BJ (cell line): Measurements from ENCODE around the gene CES3. TPM values are rescaled to one million over a fixed set of nuclear protein-coding genes. Genes with fewer than 3 reads are reported as not detected.
"Not testable (repeated sequence)": the region's sequence is repeated elsewhere in the genome, so short reads cannot be mapped to it uniquely, and the experiment has no call there.

ENCODE experiments used
- CTCF ChIA-PET: fragments of 350-600 bp; formaldehyde crosslinking; extraction: SDS; loops from one replicate; lab custom pipeline; 2021; ENCODE audit warnings: antibody characterized with exemption, inconsistent platforms; lab: Yijun Ruan, JAX
- POLR2A ChIA-PET: fragments of 300-600 bp; sonication (Branson Sonifier 250); formaldehyde crosslinking; extraction: SDS; loops from one replicate; lab custom pipeline; 2021; ENCODE audit warnings: antibody characterized with exemption; lab: Charles Lee
- DNase-seq: peaks from one replicate; pipeline ENCODE4 v3.0.0-alpha.2; 2011; ENCODE audit warnings: low read depth
- H3K27me3 ChIP-seq: 2 replicates; pipeline ENCODE4 v1.6.0; 2011; ENCODE audit warnings: low read length; ENCODE audit not compliant: control insufficient read depth, insufficient read depth
- H3K36me3 ChIP-seq: 2 replicates; pipeline ENCODE4 v1.5.1; 2011; ENCODE audit warnings: low read length; ENCODE audit not compliant: control insufficient read depth, insufficient read depth
- H3K4me3 ChIP-seq: 2 replicates; pipeline ENCODE4 v1.5.1; 2011; ENCODE audit warnings: low read depth, mild to moderate bottlenecking, control low read depth, low read length
- polyA plus RNA-seq: library from polyadenylated mRNA; depleted of rRNA; stranded (reverse); fragments of >200 nt; gene quantifications from 2 replicates; pipeline ENCODE4 v1.2.3, GENCODE V29; 2011
- TF ChIP-seq, protein P1 (sequence below): IDR thresholded peaks from 2 replicates; pipeline ENCODE4 v1.5.1; 2011; ENCODE audit warnings: low read depth, mild to moderate bottlenecking, control low read depth, inconsistent platforms, low read length, moderate library complexity; ENCODE audit not compliant: insufficient read depth

CES3 gene
- polyA plus RNA-seq, 1 experiment, result 0.13 TPM

GRCh38 chr16:66983033-66983432 is 22.0 kb downstream of the CES3 start:
- no peak for DNase-seq
- no peak overlapping the region for H3K4me3 ChIP-seq
- TF ChIP-seq, protein P1, sequence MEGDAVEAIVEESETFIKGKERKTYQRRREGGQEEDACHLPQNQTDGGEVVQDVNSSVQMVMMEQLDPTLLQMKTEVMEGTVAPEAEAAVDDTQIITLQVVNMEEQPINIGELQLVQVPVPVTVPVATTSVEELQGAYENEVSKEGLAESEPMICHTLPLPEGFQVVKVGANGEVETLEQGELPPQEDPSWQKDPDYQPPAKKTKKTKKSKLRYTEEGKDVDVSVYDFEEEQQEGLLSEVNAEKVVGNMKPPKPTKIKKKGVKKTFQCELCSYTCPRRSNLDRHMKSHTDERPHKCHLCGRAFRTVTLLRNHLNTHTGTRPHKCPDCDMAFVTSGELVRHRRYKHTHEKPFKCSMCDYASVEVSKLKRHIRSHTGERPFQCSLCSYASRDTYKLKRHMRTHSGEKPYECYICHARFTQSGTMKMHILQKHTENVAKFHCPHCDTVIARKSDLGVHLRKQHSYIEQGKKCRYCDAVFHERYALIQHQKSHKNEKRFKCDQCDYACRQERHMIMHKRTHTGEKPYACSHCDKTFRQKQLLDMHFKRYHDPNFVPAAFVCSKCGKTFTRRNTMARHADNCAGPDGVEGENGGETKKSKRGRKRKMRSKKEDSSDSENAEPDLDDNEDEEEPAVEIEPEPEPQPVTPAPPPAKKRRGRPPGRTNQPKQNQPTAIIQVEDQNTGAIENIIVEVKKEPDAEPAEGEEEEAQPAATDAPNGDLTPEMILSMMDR, result no peak
- no peaks in the 10 kb centered on the region for H3K27me3 ChIP-seq
- no peaks in the 10 kb centered on the region for H3K36me3 ChIP-seq
- ChIA-PET POLR2A (no interaction called here), CTCF (interaction anchor here (1.0 to 1.1 kb wide), 2 partner anchors 172 to 202 kb away, joined by 3 to 4 read pairs; no protein-coding TSS in a partner anchor)

DNA sequence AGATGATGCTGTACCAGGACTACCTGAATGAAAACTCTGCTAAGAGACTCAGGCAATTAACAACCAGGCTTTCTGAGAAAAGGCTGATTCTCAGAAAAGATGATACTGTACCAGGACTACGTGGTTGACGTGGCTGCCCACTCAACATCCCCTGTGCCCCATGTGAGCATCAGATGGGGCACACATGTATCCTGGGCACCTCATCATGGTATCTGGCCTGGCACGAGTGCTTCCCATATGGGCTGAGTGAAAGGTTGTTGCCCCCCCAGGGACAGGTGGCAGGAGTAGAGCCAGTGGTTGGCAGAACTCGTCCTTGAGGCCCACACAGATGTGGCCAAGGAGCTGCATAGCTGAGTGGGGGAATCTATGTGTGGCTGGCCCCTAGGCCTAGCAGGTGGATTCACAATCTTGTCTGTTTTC is 23.8 kb downstream of the CES3 start:
- DNase-seq, result no peak
- CTCF ChIA-PET, result interaction anchor here (2.0 kb wide), 2 partner anchors 9 to 171 kb away, joined by 6 read pairs; no protein-coding TSS in a partner anchor
- Histone ChIP-seq H3K36me3 (no peaks in the 10 kb centered on the region), H3K27me3 (no peaks in the 10 kb centered on the region), H3K4me3 (no peak overlapping the region)
- POLR2A ChIA-PET, result no interaction called here
- TF ChIP-seq, protein P1, result no peak

GRCh38 chr16:66986559-66986958 is 25.5 kb downstream of the CES3 start:
- CTCF ChIA-PET, result interaction anchor here (0.8 to 2.5 kb wide), 4 partner anchors 8 to 199 kb away, joined by 3 to 6 read pairs (median 4); no protein-coding TSS in a partner anchor
- POLR2A ChIA-PET, result no interaction called here

GRCh38 chr16:66988197-66988788 is 27.2 kb downstream of the CES3 start, which contains the start of gene CES4A:
Gene CES4A (plus strand): TSS chr16:66988589. CDS start chr16:66988773, 184 bp downstream.
- Histone ChIP-seq H3K36me3 (no peaks in the 10 kb centered on the region), H3K27me3 (no peaks in the 10 kb centered on the region), H3K4me3 (no peak within 1 kb of the TSS)
- no peak for DNase-seq
- ChIA-PET CTCF (interaction anchor here (0.8 to 5.2 kb wide), 5 partner anchors 10 to 197 kb away, joined by 3 to 26 read pairs (median 4); no protein-coding TSS in a partner anchor), POLR2A (no interaction called here)
- TF ChIP-seq, protein P1, result no peak

More at GRCh38 chr16:66986559-66986958, 25.5 kb downstream of the CES3 start:
- TF ChIP-seq, protein P1, result no peak
- Histone ChIP-seq H3K36me3 (no peaks in the 10 kb centered on the region), H3K27me3 (no peaks in the 10 kb centered on the region), H3K4me3 (no peak overlapping the region)
- DNase-seq, result no peak

GRCh38 chr16:66991545-66992077 is 30.5 kb downstream of the CES3 start:
- ChIA-PET CTCF (interaction anchor here (1.2 to 5.2 kb wide), 2 partner anchors 13 to 164 kb away, joined by 6 to 26 read pairs; no protein-coding TSS in a partner anchor), POLR2A (no interaction called here)
- H3K4me3 ChIP-seq, result no peak overlapping the region
- H3K36me3 ChIP-seq, result no peaks in the 10 kb centered on the region
- no peaks in the 10 kb centered on the region for H3K27me3 ChIP-seq
- no peak for DNase-seq
- TF ChIP-seq, protein P1, result no peak

DNA sequence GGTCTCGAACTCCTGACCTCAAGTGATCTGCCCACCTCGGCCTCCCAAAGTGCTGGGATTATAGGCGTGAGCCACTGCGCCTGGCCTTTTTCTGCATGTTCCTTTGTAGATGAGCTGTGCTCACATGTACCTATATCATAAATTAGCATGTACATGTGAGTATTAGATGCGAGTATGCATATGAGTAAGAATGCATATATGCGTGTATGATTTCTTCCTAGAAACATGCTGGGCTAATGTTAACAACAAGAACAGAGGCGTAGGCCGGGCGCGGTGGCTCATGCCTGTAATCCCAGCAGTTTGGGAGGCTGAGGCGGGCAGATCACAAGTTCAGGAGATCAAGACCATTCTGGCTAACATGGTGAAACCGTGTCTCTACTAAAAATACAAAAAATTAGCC is 32.5 kb downstream of the CES3 start:
- H3K27me3 ChIP-seq, DNase-seq, H3K36me3 ChIP-seq, POLR2A ChIA-PET, H3K4me3 ChIP-seq: not testable (repeated sequence)
- CTCF ChIA-PET, result interaction anchor here (1.4 kb wide), 1 partner anchor 33 kb away, joined by 3 read pairs; the partner anchor contains the start of gene CES3
